ENCODE measurements around the gene ERVFRD-1.
A peak's percentile ranks its signal among the peaks of the same experiment; 100 is the strongest.

DNA sequence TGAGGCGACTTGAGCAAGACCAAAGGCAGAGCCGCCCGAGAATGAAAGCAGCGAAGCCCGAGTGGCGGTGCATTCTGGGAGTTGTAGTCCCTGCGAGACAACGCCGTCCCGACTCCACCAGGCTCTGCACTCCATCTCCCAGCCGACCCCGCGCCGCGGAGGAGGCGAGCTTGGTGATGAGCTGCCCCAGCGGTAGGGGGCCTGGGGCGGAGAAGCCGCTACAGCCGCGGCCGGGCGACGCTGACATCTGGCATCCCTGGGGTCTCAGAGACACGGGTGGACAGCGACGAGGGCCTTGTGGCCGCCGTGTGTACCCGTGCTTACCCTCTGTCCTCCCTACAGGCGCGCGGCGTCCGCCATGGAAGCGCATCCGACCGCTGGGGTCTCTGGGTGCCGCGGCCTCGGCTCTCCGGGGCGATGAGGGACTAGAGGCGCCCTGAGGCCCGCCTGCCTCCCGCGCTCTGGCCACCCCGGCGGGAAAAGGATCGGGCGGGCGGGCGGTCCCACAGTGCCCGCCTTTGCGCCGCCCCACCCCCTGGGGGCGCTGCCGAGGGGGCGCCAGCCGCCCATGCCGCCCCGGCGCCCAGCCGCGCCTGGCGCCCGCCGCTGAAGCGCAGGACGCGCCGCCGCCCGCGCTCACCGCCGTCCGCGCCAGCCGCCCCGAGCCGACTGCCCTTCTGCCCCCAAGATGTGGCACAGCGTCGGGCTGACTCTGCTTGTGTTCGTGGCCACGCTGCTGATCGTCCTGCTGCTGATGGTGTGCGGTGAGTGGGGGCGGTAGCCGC lies 17.7 kb downstream of the ERVFRD-1 start, which contains the start of gene SMIM13:
- TF ChIP-seq, protein P1, sequence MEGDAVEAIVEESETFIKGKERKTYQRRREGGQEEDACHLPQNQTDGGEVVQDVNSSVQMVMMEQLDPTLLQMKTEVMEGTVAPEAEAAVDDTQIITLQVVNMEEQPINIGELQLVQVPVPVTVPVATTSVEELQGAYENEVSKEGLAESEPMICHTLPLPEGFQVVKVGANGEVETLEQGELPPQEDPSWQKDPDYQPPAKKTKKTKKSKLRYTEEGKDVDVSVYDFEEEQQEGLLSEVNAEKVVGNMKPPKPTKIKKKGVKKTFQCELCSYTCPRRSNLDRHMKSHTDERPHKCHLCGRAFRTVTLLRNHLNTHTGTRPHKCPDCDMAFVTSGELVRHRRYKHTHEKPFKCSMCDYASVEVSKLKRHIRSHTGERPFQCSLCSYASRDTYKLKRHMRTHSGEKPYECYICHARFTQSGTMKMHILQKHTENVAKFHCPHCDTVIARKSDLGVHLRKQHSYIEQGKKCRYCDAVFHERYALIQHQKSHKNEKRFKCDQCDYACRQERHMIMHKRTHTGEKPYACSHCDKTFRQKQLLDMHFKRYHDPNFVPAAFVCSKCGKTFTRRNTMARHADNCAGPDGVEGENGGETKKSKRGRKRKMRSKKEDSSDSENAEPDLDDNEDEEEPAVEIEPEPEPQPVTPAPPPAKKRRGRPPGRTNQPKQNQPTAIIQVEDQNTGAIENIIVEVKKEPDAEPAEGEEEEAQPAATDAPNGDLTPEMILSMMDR (IDR thresholded peaks at IDR 0.05): peak in 5 of 6 experiments; percentile 32 to 77 (median 66)
- peak in 1 of 4 donors; percentile 84 for TF ChIP-seq POLR2A (IDR thresholded peaks at IDR 0.05)
